Gastroesophageal sphincter (tissue), 2 donors: ENCODE measurements around the gene DNAL4.
"Not testable (repeated sequence)": the region's sequence is repeated elsewhere in the genome, so short reads cannot be mapped to it uniquely, and the experiment has no call there.

Experiments
- POLR2A ChIP-seq, 2 donors: fragments of 450-650 bp; IDR thresholded peaks; one replicate each; pipeline ENCODE4 v1.6.1; 2017; ENCODE audit warnings: antibody characterized with exemption in 2 of 2, mild to moderate bottlenecking in 2 of 2, moderate library complexity in 1 of 2
- POLR2AphosphoS5 ChIP-seq: sonication (generic); formaldehyde crosslinking; IDR thresholded peaks from one replicate; pipeline ENCODE4 v1.6.1; 2017; ENCODE audit warnings: antibody characterized with exemption

DNA sequence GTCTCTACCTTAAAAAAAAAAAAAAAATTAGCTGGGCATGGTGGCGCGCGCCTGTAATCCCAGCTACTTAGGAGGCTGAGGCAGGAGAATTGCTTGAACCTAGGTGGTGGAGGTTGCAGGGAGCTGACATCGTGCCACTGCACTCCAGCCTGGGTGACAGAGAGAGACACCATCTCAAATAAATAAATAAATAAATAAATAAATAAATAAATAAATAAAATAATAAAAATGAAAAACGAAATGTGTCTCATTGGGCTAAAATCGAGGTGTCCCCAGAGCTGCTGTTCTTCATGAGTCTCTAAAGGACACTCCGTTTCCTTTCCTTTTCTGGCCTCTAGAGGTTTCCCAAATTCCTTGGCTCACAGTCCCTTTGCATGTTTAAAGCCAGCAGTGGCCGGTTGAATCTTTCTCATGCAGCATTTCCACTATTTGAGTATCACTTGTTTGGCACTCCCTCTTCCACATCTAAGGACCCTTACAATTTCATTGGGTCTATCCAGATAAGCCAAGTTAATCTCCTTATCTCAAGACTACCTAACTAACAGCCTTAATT, 11.2 kb upstream of the DNAL4 start:
- TF ChIP-seq POLR2A (IDR thresholded peaks at IDR 0.05); POLR2AphosphoS5: not testable (repeated sequence)
